ENCODE results near the gene USHBP1.

The USHBP1 gene

DNA sequence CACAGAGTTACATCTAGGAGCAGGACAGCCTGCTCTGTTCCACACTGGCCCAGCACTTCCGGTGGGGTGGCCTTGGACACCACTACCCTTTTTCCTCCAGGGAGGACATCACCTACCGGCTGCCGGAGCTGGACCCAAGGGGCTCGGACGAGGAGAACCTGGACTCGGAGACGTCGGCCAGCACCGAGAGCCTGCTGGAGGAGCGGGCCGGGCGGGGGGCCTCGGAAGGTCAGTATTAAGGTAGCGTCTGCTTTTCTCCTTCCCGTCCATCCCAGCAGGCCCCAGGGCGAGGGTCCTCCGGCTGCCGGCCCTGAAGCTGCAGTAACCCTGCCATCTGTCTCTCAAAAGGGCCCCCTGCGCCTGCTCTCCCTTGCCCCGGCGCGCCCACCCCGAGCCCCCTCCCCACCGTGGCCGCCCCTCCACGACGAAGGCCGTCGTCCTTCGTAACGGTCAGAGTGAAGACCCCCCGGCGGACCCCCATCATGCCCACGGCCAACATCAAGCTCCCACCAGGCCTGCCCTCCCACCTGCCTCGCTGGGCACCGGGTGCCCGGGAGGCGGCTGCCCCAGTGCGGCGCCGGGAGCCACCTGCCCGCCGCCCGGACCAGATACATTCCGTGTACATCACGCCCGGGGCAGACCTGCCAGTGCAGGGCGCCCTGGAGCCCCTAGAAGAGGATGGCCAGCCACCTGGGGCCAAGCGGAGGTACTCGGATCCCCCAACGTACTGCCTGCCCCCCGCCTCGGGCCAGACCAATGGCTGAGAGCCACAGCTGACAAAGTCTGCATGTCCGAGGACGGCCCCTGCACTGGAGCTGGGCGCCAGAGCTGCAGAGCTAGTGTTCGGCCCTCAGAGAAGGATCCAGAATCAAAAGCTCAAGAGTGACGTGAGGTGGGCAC is 52.7 kb downstream of the USHBP1 start:
- Histone ChIP-seq H3K27me3 (replicated peaks; ENCODE audit: control insufficient read depth, insufficient read depth, low read length, poor library complexity, severe bottlenecking) (no peaks in the 10 kb centered on the region), H3K27ac (ENCODE audit: insufficient read depth, low read length, poor library complexity, severe bottlenecking) (no peak overlapping the region), H3K9me3 (ENCODE audit: control insufficient read depth, low read length) (no peaks in the 10 kb centered on the region), H3K36me3 (ENCODE audit: control insufficient read depth, insufficient read depth, low read length) (peaks cover 34% of the 10 kb centered on the region), H3K4me1 (ENCODE audit: control insufficient read depth, insufficient read depth, low read length, poor library complexity, severe bottlenecking) (peaks cover 6% of the 10 kb centered on the region), H3K4me3 (ENCODE audit: insufficient read depth, low read depth, low read length, poor library complexity, severe bottlenecking) (no peak overlapping the region)
- no peak for DNase-seq

DNA sequence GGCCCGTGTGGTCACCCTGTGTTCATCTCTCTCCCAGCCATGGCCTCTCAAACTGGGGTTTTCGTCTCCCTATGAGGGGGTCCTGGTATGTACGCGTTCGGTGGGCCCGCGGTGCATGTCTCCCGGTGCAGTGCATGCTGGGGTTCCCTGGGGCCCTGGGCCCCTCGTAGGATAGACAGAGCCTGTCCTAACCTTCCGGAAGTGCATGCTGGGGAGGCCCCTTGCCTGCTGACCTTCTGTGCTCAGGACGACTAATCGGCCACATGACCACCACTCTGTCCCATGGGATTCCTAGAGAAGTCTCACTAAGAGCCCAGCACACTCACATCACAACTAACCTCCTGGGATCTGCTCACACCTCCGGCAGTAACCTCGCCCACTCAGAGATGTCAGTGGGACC is 54.2 kb downstream of the USHBP1 start:
- Histone ChIP-seq H3K27ac (ENCODE audit: insufficient read depth, low read length, poor library complexity, severe bottlenecking) (no peak overlapping the region), H3K4me3 (ENCODE audit: insufficient read depth, low read depth, low read length, poor library complexity, severe bottlenecking) (no peak overlapping the region), H3K36me3 (ENCODE audit: control insufficient read depth, insufficient read depth, low read length) (peaks cover 46% of the 10 kb centered on the region), H3K9me3 (ENCODE audit: control insufficient read depth, low read length) (no peaks in the 10 kb centered on the region), H3K27me3 (replicated peaks; ENCODE audit: control insufficient read depth, insufficient read depth, low read length, poor library complexity, severe bottlenecking) (no peaks in the 10 kb centered on the region), H3K4me1 (ENCODE audit: control insufficient read depth, insufficient read depth, low read length, poor library complexity, severe bottlenecking) (peaks cover 6% of the 10 kb centered on the region)
- no peak for DNase-seq

DNA sequence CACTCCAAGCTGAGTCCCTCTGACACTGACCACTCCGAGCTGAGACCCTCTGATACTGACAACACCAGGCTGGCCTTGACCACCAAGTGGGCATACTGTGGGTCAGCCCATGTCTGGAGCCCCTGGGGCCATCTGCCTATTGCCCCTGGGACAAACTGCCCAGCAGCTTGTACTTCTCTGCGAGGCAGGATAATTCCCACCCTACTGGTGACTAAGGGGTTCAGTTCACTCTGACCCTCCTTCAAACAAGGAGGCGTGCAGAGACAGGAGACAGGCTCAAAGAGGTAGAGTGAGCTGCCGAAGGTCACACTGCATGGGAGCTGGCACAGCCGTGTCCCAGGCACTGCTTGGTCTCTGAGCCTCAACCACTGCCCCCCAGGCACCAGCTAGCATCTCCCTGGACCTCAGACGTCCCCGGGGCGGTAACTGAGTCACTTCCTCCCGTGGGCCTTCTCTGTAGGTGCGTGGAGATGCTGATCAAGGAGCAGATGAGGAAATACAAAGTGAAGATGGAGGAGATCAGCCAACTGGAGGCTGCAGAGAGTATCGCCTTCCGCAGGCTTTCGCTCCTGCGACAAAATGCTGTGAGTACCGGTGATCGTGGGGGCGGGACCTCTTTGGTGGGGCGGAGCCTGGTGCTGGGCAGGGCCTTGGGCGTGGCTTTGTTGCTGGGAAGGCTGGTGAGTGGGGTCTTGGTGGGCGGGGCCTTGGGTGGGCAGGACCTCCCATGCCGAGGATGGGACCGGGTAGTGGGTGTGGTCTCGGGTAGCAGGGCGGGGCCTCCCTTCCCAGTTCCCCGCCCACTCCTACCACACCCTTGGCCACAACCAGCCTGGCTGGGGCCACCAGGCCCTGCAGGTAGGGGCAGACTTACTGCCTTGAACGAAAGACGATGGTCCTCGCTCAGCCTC is 55.2 kb downstream of the USHBP1 start:
- H3K9me3 ChIP-seq (ENCODE audit: control insufficient read depth, low read length): no peaks in the 10 kb centered on the region
- no peaks in the 10 kb centered on the region for H3K27me3 ChIP-seq (replicated peaks; ENCODE audit: control insufficient read depth, insufficient read depth, low read length, poor library complexity, severe bottlenecking)
- no peak overlapping the region for H3K4me3 ChIP-seq (ENCODE audit: insufficient read depth, low read depth, low read length, poor library complexity, severe bottlenecking)
- H3K27ac ChIP-seq (ENCODE audit: insufficient read depth, low read length, poor library complexity, severe bottlenecking): no peak overlapping the region
- H3K36me3 ChIP-seq (ENCODE audit: control insufficient read depth, insufficient read depth, low read length): peaks cover 46% of the 10 kb centered on the region
- peaks cover under 1% of the 10 kb centered on the region for H3K4me1 ChIP-seq (ENCODE audit: control insufficient read depth, insufficient read depth, low read length, poor library complexity, severe bottlenecking)
- peak in 2 of 3 donors; percentile 14 to 18 for DNase-seq

DNA sequence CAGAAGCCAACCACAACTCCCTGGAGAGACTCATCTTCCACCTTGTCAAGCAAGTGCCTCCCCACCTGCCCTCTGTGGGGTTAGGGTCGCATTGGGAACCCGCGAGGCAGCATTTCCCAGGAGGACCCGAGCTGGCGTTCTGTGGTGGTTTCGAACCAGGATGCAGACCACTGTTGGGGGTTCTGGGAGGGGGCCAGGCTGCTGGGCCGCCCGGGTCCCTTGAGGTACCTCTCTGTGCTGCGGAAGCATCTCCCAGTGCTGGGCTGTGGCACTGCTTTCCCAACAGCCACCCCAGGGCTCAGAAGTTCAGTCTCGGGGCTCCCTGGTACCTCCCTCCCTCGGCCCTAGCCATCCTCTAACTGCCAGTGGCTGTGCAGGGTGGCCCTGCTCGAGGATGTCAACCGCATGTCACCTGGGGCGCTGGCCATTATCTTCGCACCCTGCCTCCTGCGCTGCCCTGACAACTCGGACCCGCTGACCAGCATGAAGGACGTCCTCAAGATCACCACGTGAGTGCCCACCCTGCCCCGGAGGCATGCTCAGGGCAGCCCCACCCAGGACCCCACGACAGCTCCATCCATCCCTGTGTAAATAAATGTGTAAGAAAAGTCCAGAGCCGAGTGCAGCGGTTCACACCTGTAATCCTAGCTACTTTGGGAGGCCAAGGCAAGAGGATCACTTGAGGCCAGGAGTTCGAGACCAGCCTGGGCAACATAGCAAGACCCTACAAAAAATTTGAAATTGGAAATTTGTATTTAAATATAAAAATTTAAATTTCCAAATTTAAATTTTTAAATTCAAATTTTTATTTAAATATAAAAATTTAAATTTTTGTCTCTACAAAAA is 57.6 kb downstream of the USHBP1 start:
- Histone ChIP-seq H3K27ac (ENCODE audit: insufficient read depth, low read length, poor library complexity, severe bottlenecking) (no peak overlapping the region), H3K36me3 (ENCODE audit: control insufficient read depth, insufficient read depth, low read length) (peaks cover 62% of the 10 kb centered on the region), H3K4me1 (ENCODE audit: control insufficient read depth, insufficient read depth, low read length, poor library complexity, severe bottlenecking) (no peaks in the 10 kb centered on the region), H3K27me3 (replicated peaks; ENCODE audit: control insufficient read depth, insufficient read depth, low read length, poor library complexity, severe bottlenecking) (no peaks in the 10 kb centered on the region), H3K4me3 (ENCODE audit: insufficient read depth, low read depth, low read length, poor library complexity, severe bottlenecking) (no peak overlapping the region), H3K9me3 (ENCODE audit: control insufficient read depth, low read length) (no peaks in the 10 kb centered on the region)
- DNase-seq: no peak

DNA sequence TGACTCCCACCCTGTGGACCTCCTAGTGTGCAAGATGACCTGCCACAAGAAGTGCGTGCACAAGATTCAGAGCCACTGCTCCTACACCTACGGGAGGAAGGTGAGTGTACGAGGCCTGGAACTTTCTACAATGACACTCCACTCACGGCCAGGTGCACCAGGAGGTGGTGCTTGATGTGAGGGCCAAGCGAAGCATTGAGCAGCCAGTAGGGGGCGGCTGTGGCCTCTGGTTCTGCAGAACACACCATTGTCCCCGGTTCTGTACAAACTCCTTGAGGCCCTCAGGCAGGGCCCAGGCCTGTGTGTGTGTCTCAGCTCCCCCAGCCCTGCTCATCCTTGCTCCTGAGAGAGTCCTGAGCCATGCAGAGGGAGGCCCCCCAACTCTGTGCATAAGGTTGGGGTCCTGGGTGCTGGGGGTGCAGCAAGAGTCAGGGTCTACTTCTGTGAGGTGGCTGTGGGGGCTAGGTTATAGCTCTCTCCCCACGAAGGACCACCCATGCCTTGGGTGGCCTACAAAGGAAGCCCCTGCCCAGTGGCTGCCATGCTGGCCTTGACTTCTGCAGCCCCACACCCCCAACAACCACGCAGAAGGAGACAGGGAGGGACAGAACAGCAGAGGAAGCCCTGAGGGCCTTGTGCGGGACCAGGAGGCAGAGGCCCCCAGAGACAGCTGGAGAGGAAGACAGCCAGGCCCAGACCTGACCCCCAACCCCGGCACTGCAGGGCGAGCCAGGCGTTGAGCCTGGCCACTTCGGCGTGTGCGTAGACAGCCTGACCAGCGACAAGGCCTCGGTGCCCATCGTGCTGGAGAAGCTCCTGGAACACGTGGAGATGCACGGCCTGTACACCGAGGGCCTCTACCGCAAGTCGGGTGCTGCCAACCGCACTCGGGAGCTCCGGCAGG is 59.1 kb downstream of the USHBP1 start:
- no peak overlapping the region for H3K4me3 ChIP-seq (ENCODE audit: insufficient read depth, low read depth, low read length, poor library complexity, severe bottlenecking)
- H3K27me3 ChIP-seq (replicated peaks; ENCODE audit: control insufficient read depth, insufficient read depth, low read length, poor library complexity, severe bottlenecking): no peaks in the 10 kb centered on the region
- DNase-seq: peak in 2 of 3 donors; percentile 19 to 36
- H3K36me3 ChIP-seq (ENCODE audit: control insufficient read depth, insufficient read depth, low read length): peaks cover 63% of the 10 kb centered on the region
- H3K9me3 ChIP-seq (ENCODE audit: control insufficient read depth, low read length): no peaks in the 10 kb centered on the region
- no peak overlapping the region for H3K27ac ChIP-seq (ENCODE audit: insufficient read depth, low read length, poor library complexity, severe bottlenecking)
- no peaks in the 10 kb centered on the region for H3K4me1 ChIP-seq (ENCODE audit: control insufficient read depth, insufficient read depth, low read length, poor library complexity, severe bottlenecking)

DNA sequence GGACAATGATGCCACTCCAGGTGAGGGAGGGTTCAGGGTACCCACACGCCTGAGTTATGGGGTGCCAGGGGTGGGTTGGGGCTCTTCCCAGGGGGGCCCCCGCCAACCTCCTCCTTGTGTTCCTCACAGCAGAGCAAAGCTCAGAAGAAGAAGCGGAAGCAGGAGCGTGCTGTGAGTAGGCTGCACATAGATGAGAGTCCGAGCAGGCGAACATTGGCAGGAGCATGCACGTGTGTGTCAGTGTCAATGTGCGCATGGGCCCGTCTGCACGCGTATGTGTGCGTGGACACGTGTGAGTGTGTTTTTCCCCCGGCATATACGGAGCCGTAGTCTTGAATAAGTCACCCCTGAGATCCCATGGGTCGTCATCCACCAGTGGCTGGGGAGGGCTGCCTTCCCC is 61.8 kb downstream of the USHBP1 start:
- H3K27me3 ChIP-seq (replicated peaks; ENCODE audit: control insufficient read depth, insufficient read depth, low read length, poor library complexity, severe bottlenecking): no peaks in the 10 kb centered on the region
- DNase-seq: no peak
- peaks cover 64% of the 10 kb centered on the region for H3K36me3 ChIP-seq (ENCODE audit: control insufficient read depth, insufficient read depth, low read length)
- no peaks in the 10 kb centered on the region for H3K9me3 ChIP-seq (ENCODE audit: control insufficient read depth, low read length)
- no peak overlapping the region for H3K27ac ChIP-seq (ENCODE audit: insufficient read depth, low read length, poor library complexity, severe bottlenecking)
- no peaks in the 10 kb centered on the region for H3K4me1 ChIP-seq (ENCODE audit: control insufficient read depth, insufficient read depth, low read length, poor library complexity, severe bottlenecking)
- no peak overlapping the region for H3K4me3 ChIP-seq (ENCODE audit: insufficient read depth, low read depth, low read length, poor library complexity, severe bottlenecking)

DNA sequence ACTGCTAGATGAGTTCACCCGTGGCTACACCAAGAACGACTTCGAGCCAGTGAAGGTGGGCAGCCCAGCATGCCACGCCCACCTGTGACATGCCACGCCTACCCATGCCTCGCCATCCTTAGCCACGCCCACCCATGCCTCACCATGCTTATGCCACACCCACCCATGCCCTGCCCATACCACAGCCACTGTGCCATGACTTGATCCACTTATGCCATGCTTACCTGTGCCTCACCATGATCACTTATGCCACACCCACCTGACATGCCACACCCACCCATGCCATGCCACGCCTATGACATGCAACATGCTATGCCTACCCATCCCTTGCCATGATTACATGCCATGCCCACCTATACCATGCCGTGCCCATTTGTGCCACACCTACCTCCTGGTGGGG is 62.3 kb downstream of the USHBP1 start:
- peaks cover 69% of the 10 kb centered on the region for H3K36me3 ChIP-seq (ENCODE audit: control insufficient read depth, insufficient read depth, low read length)

DNA sequence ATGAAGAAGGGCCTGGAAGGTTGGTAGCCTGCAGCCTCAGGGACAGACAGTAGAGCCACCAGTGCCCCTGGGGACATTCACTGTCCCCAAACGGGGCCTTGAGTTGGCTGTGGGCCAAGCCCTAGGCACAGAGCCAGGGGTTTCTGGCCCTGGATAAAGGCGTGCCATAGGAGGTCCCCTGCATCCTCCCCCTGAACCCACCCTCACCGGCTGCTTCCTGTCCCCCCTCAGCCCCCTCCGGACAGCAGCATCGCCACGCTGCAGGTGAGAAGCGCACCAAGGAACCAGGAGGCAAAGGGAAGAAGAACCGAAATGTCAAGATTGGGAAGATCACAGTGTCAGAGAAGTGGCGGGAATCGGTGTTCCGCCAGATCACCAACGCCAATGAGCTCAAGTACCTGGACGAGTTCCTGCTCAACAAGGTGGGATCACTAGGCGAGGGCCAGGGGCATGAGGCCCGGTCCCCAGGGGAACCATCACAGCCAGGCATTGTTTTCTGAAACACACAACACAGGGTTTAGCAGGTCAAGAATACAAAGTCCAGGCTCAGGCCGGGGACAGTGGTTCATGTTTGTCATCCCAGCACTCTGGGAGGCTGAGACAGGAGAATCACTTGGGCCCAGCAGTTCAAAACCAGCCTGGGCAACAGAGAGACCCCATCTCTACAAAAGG is 64.0 kb downstream of the USHBP1 start:
- H3K4me3 ChIP-seq (ENCODE audit: insufficient read depth, low read depth, low read length, poor library complexity, severe bottlenecking): no peak overlapping the region
- H3K9me3 ChIP-seq (ENCODE audit: control insufficient read depth, low read length): no peaks in the 10 kb centered on the region
- no peak overlapping the region for H3K27ac ChIP-seq (ENCODE audit: insufficient read depth, low read length, poor library complexity, severe bottlenecking)
- DNase-seq: no peak
- H3K27me3 ChIP-seq (replicated peaks; ENCODE audit: control insufficient read depth, insufficient read depth, low read length, poor library complexity, severe bottlenecking): no peaks in the 10 kb centered on the region
- H3K4me1 ChIP-seq (ENCODE audit: control insufficient read depth, insufficient read depth, low read length, poor library complexity, severe bottlenecking): no peaks in the 10 kb centered on the region
- peaks cover 58% of the 10 kb centered on the region for H3K36me3 ChIP-seq (ENCODE audit: control insufficient read depth, insufficient read depth, low read length)

More for the DNA sequence above, 62.3 kb downstream of the USHBP1 start:
- Histone ChIP-seq H3K9me3 (ENCODE audit: control insufficient read depth, low read length) (no peaks in the 10 kb centered on the region), H3K27me3 (replicated peaks; ENCODE audit: control insufficient read depth, insufficient read depth, low read length, poor library complexity, severe bottlenecking) (no peaks in the 10 kb centered on the region), H3K4me1 (ENCODE audit: control insufficient read depth, insufficient read depth, low read length, poor library complexity, severe bottlenecking) (no peaks in the 10 kb centered on the region), H3K4me3 (ENCODE audit: insufficient read depth, low read depth, low read length, poor library complexity, severe bottlenecking) (no peak overlapping the region), H3K27ac (ENCODE audit: insufficient read depth, low read length, poor library complexity, severe bottlenecking) (no peak overlapping the region)
- no peak for DNase-seq
